ENCODE results near the gene TMSB15C.
A peak's percentile ranks its signal among the peaks of the same experiment; 100 is the strongest.
"Not testable (repeated sequence)": the region's sequence is repeated elsewhere in the genome, so short reads cannot be mapped to it uniquely, and the experiment has no call there.

Gene TMSB15C

DNA sequence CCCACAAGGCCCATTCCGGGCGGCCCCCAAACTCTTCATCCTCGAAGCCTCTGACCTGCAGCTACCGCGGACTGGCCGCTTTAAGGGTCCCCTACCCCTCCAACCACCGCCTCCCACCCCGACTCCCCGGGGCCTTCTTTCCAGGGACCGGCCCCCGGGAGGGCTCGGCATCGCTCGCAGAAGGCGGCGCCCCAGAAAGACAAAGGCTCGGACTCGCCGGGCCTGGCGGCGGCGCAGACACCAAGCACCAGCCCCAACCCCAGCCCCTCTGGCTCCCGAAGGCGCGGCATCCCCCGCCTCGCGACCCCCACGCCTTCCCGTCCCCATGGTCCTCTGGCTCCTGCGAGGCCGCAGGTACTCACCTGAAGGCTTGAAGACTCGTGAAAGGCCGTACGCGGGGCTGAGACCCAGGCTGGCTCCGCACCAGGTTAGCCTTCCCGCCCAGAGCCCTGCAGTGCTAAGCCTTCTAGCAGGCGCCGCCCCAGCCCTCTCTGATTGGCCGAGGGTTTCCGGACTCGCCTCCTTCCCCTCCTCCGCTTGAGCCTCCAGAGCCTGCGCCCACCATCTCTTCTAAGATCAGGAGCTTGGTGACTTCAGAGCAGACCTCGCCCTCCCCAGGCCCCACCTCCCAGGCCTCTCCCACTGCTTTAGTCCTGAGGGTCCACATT is at the start of gene TMSB15C:
Gene TMSB15C (minus strand): TSS at position 459 of the 668 bp plus-strand sequence.
- not testable (repeated sequence) for DNase-seq (ENCODE audit: low read depth in 2 of 2)

DNA sequence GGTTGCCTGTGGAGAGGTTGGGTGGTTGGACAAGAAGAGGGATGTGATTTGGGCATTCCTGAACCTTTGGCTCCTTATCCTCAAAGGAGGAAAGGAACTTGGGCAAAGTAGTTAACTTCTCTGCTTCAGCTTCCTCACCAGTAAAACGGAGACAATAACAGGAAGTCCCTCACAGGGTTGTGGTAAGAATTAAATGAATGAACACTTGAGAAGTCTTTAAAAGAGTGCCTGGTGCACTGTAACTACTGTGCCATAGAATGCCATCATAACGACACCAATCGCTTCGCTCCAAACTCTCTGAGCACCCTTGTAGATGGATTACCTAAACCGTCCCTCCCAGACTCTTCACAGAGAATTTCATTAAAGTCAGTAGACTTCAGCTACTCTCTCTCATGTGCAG is 46.8 kb upstream of the TMSB15C start:
- no peak for DNase-seq (ENCODE audit: low read depth in 2 of 2)

DNA sequence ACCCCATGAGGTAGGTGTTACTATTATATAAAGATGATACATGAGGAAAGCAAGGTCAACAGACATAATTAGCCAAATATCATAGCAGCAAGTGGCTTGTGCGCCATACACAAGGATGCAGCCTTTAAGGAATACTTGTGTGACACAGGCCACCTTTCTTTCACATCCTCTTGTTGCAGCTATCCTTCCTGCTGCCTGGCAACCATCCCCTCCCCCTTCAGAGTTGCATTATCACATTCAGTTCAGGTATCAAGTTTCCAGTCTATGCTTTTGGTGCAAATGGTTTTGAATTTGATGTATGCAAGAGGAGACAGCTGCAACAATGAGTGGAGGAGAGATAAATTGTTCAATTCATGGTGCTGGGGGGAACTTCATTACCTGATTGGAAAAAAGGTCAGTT is 42.7 kb upstream of the TMSB15C start:
- DNase-seq (ENCODE audit: low read depth in 2 of 2) = no peak

DNA sequence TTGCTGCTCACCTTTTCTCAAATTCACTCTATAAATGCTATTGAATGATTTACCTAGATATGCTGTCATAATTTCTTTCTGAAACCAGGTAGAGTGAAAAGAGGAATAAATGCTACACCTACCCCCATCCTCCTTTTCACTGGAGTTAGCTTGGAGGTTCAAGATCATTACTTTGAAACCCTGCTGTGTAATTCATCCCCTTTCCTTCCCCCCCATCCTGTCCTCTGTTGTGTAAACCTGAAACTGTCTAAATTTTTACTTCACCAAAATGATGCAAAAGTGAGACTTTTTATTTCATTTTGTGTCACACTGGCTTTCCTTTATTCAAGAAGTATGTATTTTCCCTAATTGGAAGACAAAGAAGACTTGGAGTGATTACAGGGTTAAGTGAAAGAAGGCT is 41.7 kb upstream of the TMSB15C start:
- DNase-seq (ENCODE audit: low read depth in 2 of 2) = no peak

DNA sequence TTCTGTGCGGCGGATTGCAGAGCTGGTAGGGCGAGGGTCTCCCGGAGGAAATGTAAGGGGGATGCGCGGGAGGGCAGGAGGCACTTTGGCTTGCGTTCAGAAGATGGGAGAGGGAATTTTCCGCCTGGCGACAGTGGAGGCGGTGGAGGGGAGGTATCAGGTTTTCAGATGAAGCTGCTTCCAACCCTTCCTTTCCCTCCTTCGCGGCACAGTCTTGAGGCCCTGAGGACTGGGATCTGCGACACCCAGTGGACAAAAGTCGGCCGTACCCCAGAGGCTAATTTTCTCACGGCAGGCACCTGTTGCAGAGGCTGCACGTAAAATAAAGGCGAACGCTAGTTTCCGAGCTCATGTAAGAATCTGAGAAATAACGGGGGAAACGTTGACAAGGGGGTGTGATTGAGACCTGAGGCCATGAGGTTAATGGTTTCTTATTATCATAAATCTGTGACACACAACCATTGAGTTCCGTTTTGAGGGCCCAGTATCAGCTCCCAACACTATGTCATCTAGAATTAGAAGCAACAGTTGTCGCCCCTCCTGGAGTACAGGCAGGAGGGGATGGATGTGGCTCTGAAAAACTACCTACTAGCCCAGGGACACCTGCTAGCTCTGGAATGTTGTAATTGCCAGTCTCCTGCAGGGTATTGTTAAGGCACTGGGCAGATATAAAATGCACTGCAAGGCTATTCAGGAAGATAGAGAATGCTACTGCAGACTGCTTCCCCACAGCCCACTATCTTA is 37.4 kb upstream of the TMSB15C start:
- peak in 1 of 2 donors; percentile 32 for DNase-seq (ENCODE audit: low read depth in 2 of 2)

DNA sequence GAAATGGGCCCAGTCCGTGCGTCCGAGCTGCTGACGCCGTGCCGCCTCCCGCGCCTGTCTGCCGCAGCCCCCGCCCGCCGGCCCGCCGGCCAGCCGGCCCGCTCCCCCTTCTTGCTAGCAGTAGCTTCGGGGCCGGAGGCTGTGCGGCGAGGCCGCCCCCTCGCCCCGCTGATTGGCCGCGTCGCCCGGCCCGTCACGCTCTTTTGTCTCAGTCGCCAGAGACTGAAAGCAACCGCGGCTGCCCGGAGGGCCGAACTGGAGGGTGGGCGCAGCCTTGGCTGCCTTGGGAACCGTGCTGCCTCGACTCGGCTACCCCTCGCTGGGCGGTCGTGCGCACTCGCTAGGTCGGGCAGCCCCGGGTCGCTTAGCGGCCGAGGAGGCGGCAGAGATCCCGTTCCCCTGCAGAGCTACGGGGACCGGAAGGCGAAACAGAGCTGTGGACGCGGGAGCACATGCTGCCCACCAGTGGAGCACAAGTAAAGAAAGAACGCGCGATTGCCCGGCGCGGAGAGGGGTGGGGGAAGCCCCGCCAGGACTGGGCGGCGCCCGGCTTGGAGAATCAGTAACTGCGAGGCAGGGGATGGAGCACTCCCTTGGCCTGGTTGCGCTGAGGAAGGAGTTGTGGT is 36.4 kb upstream of the TMSB15C start, which contains the start of gene ZCCHC18:
Gene ZCCHC18 (plus strand): TSS at position 198 of the 626 bp plus-strand sequence. CDS start 1,589 bp downstream, outside the sequence.
- no peak for DNase-seq (ENCODE audit: low read depth in 2 of 2)

DNA sequence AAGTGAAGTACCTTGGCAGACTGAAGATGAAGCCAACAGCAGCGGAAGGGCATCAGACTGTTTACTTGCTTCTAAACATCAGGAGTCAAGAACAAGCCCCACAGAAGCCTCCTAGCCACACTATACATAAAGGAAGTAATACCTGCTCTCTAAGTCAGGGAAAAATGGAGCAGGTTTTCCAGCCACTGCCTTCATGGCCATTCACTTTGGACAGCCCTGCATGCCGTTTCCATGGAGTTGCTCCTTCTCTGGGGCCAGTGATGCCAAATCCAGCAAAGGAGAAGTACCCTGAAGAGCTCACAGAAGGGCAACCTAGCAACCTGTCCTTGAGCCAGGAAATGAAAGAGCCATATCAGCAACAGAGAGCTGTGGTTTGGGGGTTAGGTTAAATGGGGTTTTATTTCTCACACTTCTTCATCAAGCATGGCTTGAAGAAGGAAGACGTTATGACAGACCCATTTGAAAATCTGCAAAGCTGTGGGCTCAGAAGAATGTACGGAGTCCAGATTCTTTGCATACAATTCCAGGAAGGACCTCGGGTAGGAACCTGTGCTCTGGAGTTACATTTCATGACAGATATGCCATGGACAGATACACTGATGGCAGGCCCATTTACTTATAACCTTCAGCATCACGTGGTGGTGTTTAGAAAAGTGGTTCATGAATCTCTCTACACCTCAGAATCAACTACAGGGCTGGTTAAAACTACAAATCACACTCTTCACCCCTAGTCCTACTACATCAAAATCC is 34.6 kb upstream of the TMSB15C start:
- not testable (repeated sequence) for DNase-seq (ENCODE audit: low read depth in 2 of 2)

DNA sequence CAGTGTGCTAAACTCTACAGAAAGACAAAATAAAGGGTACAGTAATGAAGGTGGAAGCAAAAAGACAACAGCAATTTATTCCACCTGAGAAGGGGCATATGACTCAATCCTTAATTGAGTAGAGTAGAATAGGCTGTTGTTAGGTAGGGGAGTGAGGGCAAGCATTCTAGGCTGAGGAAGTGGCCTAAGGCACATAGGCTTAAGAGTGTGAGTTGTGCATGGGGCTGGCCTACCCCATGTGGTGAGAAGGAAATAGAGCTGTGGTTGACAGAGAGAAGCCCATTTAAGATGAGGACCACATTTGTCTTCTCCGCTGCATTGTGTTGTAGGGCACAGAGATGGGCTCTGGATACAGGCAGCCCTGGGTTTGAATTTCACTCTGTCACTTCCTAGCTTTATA is 32.9 kb upstream of the TMSB15C start:
- no peak for DNase-seq (ENCODE audit: low read depth in 2 of 2)

DNA sequence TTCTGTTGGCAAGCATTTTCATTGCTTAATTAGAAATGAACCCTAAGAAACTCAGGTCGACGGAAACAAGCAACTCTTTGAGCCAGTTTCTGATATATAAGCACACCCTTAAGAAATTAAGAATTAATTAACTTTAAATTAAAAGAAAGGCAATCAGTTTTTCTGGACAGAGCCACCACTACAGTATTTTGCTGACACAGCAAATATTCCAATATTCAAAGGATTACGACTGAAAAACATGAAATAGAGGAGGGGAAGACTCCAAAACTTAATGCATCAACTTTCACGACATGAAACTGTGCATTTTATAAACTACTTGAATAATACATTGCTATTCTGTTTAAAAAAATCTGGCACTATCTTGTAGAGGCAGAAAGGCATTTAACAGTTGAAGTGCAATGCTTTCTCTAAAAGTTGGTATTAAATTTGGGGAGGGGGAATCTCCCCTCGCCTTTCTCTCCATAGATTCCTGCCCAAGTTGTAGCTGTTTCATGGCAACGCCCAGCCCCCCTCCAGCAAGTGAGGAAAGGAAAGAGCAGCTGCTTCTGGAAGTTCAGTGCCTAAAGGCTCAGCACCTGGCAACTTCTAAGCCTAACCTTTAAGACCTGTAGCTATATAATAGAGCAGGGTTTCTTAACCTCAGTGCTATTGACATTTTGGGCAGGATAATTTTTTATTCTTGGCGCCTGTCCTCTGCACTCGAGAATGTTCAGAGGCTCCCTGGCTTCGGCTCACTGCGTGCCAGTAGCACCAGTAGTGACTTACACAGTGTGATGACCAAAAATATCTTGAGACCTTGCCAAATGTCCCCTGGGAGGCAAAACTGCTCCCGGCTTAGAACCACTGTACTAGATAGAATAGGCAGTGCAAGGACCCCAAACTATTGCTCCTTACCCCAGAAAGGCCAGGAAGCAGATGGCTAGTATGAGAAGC is 29.6 kb upstream of the TMSB15C start:
- DNase-seq (ENCODE audit: low read depth in 2 of 2) = no peak

DNA sequence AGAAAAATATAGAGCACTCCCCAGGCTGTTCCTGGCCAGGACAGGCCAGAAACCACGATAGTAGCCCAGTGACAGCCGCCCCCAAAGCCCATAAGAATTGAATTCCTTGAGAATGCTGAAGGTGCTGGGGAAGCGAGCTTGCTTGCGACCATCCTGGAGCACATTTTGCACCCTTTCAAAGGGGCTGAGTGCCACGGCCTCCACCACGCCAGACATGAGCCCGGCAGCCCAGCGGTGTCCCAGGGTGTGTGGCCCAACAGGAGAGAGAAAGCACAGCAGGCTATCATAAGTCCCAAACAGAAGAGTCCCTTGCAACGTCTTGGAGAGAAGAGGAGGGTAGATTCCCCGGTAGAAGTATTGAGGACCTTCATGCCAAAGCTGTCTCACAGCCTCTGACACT is 28.6 kb upstream of the TMSB15C start:
- no peak for DNase-seq (ENCODE audit: low read depth in 2 of 2)

DNA sequence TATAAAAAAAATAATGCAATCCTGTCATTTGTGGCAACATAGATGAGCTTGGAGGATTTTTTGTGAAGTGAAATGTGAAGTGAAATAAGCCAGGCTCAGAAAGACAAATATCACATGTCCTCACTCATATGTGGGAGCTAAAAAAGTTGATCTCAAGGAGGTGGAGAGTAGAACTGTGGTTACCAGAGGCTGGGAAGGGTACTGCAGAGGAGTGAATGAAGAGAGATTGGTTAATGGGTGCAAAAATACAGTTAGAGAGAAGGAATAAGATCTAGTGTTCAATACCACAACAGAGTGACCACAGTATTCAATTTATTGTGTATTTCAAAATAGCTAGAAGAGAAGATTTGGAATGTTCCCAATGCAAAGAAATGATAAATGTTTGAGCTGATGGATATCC is 22.9 kb upstream of the TMSB15C start:
- no peak for DNase-seq (ENCODE audit: low read depth in 2 of 2)

DNA sequence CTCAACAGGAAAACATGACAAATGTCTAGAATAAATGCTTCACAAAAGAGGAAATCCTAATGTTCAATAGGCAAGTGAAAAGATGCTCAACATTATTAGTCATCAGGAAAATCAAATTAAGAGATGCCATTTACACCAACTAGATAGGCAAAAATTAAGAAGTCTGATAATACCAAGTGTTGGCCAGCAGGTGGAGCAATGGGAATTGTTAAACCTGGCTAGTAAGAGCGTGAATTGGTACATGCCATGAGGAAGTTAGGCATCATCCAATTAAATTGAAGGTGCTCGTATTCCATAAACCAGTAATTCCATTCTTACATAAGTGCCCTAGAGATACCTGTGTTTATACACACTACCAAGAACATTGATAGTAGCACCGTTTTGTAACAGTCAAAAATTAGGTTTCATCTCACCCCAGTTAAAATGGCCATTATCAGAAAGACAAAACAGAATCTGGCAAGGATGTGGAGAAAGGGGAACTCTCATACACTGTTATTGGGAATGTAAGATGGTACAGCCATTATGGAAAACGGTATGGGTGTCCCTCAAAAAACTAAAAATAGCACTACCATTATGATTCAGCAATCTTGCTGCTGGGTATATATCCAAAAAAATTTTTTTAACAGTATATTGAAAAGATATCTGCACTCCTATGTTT is 22.2 kb upstream of the TMSB15C start:
- DNase-seq (ENCODE audit: low read depth in 2 of 2) = peak in 1 of 2 donors; percentile 33

DNA sequence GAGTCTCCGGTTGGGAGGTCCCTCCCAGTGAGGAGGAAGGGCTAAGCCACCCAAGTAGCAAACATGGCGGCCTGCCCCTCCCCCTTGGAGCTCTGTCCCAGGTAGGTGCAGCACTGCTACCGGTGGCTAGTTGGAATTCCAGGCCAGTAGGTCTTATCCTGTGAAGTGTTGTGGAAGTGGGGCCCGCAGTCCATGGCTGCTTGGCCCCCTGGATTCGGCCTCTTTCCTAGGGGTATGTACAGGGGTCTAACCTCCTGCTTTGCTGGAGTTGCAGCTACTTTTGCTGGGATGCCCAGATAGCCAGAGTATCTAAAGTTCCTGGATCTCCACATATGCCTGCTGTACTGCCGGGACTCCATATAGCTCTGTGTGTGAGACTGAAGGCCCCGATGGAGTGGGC is 9.9 kb upstream of the TMSB15C start:
- no peak for DNase-seq (ENCODE audit: low read depth in 2 of 2)

DNA sequence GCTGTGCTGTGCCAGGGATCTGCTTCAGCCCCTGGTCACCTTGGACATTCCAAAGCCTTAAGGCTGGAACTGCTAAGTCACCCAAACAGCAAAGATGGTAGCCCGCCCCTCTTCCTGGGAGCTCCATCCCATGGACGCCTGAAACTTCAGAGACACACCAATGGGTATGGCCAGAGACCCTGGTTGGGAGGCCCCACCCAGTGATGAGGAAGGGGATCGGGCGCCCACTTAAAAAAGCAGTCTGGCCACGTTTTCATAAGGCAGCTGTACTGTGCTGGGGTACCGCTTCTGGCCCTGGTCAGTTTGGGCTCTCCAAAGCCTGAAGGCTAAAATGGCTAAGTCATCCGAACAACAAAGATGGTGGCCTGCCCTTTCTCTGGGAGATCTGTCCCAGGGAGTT is 9.4 kb upstream of the TMSB15C start:
- no peak for DNase-seq (ENCODE audit: low read depth in 2 of 2)

DNA sequence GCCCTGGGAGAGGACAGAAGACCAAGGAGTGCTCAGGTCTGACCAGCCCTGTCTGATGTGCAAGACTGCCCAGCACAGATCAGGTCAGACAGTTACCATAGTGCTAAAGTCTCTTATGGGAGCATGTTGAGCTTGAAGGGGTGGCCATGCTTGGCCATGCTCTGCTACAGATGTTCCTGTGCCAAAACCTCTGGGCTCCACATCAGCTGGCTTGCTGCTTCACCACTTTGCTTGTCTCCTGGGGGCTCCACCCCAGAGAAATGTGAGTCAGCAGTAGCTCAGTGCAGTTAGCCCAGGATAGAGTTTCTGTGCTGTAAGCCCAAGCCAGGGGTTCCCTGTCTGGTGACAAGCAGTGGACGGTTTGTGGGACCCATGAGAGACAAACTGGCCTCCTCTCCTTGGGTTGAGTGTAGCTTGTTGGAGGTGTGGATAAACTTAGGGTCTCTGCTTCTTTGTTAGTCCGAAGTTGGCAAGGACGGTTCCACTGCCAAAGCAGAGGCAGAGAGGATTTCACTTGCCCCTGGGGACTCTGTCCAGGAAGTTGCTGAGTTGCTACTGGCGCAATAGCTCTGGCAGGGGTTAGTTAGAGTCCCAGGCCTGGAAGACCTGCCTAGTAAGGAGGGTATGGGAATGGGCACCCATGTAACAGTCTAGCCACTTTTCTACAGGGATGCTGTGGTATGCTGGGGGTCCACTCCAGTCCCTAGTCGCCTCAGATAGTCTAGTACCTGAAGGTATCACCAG is 8.7 kb upstream of the TMSB15C start:
- no peak for DNase-seq (ENCODE audit: low read depth in 2 of 2)

DNA sequence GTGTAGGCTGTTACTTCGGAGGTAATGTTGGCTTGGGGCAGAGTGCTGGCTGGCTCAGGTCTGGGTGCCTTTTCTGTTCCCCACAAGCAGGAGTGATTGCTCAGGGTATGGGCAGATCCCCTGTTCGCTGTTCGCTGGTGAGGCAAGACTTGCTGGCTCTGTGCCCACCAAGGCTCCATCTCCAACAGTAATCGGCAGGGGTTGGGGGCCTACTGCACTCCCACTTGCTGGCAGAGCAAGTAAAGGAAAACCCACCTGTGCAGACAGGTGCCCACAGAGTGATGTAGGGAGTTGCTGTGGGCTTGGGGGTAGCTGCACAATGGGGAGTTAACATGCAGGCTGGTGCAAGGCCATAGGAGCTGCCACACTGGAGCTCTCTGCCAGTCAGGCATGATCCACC is 8.0 kb upstream of the TMSB15C start:
- DNase-seq (ENCODE audit: low read depth in 2 of 2) = no peak

DNA sequence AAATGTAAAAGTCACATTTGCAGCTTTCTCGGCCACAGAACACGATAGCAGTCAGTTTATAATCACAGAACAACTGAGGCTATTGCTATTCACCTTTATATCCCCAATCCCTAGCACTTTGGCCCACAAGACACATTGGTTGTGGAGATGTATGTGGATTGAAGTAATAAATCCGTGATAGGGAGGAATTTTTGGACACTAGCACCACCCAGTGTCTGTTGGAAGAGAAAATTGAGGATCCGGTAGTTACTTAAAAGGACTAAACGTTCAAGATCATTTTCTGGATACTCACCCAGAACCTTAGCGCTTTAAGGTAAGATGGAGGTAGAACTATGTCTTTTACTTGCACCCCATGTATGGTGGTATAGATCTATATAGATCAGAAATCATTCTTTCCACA is 1.8 kb upstream of the TMSB15C start:
- not testable (repeated sequence) for DNase-seq (ENCODE audit: low read depth in 2 of 2)

DNA sequence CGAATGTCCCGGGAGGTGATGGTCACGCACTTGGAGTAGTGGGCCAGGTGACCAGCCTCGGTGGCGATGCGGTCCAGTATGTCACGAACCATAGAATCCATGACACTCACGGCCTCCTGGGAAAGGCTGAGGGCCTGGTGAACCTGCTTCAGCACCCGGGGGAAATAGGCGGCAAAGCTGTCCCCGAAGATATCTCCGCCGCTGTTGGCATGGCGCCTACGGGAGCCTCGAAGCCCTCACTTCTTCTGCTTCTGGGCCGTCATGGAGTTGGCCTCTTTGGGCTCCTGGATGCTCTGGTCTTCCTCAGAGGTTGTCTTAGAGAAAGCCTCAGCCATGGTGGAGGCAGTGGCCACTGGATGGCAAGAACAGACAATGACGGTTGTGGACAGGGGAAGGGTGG is 13.4 kb downstream of the TMSB15C start:
- not testable (repeated sequence) for DNase-seq (ENCODE audit: low read depth in 2 of 2)

DNA sequence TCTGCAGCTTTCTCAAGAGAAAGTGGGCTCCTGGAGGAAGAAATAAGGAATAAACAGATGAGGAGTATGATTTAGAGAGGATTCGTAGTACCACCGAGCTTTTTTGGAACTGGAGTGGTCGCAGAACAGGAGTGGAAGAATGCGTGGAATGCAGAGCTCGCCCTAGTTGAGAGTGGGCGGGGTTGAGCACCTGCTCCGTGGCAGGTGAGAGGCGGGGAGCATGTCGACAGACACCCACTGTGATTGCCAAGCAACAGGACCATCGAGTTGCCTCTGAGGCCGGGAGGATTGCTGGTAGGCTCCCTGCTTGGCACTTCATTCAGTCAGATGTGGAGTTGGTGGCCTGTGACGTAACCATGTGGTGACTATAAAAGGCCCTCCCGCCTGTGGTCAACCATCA is 21.1 kb downstream of the TMSB15C start:
- DNase-seq (ENCODE audit: low read depth in 2 of 2) = not testable (repeated sequence)

DNA sequence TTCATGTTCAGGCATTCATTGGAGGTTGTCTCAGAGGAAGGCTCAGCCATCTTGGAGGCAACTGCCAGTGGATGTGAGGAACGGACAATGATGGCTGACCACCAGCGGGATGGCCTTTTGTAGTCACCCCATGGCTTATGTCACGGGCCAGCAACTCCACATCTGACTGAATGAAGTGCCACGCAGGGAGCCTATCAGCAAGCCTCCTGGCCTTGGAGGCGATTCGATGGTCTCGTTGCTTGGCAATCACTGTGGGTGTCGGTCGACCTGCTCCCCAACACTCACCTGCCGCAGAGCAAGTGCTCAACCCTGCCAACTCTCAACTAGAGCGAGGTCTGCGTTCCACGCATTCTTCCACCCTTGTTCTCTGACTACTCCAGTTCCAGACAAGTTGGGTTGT is 28.9 kb downstream of the TMSB15C start:
- no peak for DNase-seq (ENCODE audit: low read depth in 2 of 2)
